GM18870 (cell line): Measurements from ENCODE around the gene RNF145.
"Not testable (repeated sequence)": the region's sequence is repeated elsewhere in the genome, so short reads cannot be mapped to it uniquely, and the experiment has no call there.

Experiments
- ATAC-seq: cut with Tn5 transposase; IDR thresholded peaks from one replicate; pipeline ENCODE4 v1.9.1; 2021; ENCODE audit warnings: moderate library complexity; ENCODE audit not compliant: unreplicated experiment

Gene RNF145

DNA sequence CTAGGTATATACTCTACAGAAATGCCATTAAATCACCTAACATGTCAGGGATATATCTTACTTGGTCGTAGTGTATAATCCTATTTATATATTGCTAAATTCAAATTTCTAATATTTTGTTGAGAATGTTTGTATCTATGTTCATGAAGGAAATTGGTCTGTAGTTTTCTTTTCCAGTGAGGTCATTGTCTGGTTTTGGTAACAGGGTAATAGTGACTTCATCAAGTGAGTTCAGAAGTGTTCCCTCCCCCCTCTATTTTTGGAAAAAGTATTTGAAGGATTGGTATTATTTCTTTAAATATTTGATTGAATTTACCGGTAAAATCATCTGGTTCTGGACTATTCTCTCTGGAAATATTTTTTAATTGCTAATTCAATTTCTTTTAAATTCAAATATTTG, 86.2 kb downstream of the RNF145 start:
- ATAC-seq, result no peak

DNA sequence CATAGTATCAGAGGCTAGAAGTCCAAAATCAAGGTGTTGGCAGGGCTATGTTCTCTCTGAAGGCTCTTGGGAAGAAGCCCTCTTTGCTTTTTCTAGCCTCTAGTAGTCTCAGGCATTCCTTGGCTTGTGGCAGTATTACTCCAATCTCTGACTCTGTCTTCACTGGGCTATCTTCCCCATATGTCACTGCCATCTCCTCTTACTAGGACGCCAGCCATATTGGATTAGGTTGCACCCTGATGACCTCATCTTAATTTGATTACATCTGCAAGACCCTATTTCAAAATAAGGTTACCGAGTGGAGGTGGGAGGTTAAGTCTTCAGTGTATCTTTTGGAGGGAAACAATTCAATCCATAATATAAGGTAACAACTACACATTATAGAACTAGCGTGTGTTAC, 88.3 kb downstream of the RNF145 start:
- ATAC-seq, result no peak

DNA sequence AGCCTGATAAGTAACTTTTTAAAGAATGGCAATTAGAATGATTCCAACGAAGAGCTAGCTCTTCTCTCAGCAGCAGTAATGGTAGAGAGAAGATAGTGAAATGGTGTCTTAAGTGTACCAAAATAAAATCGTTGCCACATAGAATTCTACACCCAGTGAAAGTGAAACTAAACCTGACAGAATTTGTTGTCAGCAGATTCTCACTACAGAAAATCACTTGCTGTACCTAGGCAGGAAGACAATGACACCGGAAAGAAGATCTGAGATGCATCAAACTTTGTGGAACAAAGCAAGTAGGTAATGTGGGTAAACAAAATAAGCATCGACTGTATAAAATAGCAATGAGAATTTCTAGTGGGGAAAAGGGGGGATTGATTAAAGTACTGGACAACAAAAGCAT, 88.9 kb downstream of the RNF145 start:
- ATAC-seq, result no peak

DNA sequence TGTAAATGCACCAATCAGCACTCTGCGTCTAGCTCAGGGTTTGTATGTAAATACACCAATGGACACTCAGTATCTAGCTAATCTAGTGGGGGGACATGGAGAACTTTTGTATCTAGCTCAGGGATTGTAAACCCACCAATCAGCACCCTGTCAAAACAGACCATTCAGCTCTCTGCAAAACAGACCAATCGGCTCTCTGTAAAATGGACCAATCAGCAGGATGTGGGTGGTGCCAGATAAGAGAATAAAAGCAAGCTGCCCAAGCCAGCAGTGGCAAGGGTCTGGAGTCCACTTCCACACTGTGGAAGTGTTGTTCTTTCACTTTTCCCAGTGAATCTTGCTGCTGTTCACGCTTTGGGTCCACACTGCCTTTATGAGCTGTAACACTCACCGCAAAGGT, 89.5 kb downstream of the RNF145 start:
- not testable (repeated sequence) for ATAC-seq

DNA sequence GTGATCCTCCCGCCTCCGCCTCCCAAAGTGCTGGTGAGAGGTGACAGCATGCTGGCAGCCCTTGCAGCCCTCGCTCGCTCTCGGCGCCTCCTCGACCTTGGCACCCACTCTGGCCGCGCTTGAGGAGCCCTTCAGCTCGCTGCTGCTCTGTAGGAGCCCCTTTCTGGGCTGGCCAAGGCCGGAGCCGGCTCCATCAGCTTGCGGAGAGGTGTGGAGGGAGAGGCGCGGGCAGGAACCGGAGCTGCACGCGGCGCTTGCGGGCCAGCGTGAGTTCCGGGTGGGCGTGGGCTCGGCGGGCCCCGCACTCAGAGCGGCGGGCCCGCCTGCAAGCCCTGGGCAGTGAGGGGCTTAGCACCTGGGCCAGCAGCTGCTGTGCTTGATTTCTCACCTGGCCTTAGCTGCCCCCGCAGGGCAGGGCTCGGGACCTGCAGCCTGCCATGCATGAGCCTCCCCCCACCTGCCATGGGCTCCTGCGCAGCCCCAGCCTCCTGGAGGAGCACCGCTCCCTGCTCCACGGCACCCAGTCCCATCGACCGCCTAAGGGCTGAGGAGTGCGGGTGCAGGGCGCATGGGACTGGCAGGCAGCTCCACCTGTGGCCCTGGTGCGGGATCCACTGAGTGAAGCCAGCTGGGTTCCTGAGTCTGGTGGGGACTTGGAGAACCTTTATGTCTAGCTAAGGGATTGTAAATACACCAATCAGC, 90.2 kb downstream of the RNF145 start:
- ATAC-seq, result not testable (repeated sequence)

DNA sequence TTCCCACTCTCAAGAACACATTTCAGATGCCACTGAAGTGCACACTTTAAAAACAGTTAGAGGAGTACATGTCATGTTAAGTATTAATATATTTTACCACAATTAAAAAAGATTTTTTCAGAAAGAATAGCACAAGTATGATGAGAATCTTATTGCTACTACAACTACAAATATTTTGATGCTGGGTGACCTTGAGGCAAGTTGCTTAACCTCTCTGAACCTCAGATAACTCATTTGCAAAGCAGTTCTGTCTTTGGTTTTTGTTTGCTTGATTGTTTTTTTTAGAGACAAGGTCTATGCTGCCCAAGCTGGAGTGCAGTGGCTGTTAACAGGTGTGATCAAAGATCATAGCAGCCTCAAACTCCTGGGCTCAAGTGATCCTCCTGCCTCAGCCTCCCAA, 95.9 kb downstream of the RNF145 start:
- no peak for ATAC-seq

DNA sequence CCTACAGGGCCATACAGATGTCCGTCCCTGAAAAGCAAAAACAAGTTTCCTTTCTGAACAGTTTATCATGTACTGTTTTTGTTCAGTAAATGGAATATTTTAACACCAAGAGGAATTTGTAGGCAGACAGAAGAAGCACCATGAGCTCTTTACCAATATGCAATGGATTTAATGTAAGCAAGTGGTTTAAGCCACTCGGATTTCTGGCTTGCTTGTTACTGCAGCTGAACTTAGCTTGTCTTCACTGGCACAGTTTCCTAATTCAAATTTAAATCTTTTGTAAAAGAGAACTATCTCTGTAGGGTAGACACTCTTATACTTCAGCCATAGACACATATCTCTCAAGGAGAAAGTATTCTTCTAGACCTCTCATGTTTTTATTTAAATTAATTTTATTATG, 96.9 kb downstream of the RNF145 start:
- ATAC-seq, result no peak
